HG03354 (cell line): ENCODE results near the gene FBXO41.

Source experiments
- ATAC-seq: cut with Tn5 transposase; IDR thresholded peaks from one replicate; pipeline ENCODE4 v1.9.1; 2021; ENCODE audit warnings: mild to moderate bottlenecking; ENCODE audit not compliant: unreplicated experiment, poor library complexity, severe bottlenecking

The FBXO41 gene, protein sequence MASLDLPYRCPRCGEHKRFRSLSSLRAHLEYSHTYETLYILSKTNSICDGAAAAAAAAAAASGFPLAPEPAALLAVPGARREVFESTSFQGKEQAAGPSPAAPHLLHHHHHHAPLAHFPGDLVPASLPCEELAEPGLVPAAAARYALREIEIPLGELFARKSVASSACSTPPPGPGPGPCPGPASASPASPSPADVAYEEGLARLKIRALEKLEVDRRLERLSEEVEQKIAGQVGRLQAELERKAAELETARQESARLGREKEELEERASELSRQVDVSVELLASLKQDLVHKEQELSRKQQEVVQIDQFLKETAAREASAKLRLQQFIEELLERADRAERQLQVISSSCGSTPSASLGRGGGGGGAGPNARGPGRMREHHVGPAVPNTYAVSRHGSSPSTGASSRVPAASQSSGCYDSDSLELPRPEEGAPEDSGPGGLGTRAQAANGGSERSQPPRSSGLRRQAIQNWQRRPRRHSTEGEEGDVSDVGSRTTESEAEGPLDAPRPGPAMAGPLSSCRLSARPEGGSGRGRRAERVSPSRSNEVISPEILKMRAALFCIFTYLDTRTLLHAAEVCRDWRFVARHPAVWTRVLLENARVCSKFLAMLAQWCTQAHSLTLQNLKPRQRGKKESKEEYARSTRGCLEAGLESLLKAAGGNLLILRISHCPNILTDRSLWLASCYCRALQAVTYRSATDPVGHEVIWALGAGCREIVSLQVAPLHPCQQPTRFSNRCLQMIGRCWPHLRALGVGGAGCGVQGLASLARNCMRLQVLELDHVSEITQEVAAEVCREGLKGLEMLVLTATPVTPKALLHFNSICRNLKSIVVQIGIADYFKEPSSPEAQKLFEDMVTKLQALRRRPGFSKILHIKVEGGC

DNA sequence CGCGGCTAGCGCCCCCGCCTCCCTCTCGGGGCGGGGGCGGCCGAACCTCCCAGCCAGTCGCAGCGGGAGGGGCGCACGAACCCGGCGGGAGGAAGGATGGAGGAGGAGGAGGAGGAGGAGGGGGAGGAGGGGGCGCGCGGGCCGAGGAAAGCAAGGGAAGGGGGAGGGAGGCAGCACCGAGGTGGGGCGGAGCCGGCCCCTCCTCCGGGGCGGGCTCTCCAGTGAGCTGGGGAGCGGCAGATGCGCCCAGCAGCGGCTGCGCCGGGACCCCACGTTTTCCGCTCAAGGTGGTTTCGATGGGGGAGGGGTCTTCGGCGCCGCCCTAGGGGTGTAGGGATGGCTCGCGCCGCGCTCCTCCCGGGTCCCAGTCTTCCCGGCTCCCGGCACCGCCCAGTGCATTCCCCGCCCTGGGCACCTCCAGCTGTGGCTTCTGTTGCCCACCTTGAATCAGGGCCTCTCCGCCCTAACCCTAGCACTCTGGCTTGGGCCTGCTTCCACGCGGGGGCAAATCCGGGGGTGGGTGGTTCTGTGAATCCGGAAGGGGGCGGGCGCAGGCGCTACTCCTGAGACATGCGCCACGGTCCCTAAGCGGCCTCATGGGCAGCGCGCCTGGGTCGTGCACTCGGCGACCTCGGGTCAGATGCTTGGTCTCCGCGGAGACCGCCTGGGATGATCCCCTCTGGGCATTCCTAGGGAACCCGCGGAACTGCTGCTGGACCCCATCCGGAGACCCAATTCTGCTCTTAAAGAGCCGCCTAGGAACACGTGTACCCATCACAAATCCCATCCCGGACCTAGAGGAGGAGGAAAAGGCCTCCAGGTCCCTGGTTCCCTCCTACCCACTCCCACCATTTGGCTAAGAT, at the start of gene FBXO41:
TSS of gene FBXO41 (minus strand) at position 183 of the 863 bp plus-strand sequence. CDS start 14,848 bp downstream, outside the sequence.
- ATAC-seq: peak; percentile 74

DNA sequence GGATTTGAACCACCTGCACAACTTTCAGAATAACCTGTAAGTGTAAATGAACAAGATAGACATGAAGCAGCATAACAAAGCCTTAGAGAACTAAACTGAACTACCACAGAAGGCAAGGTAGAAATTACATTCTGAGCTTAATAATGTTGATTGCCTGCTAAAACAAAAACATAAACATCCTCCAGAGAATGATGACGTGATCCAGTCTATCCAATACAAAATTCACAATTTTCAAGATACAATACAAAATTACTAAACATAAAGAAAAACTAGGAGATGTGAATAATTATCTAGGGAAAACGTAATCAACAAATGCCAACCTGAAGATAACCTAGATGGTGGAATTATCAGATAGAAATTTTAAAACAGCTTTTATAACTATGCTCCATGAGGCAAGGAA, 49.8 kb upstream of the FBXO41 start:
- no peak for ATAC-seq

DNA sequence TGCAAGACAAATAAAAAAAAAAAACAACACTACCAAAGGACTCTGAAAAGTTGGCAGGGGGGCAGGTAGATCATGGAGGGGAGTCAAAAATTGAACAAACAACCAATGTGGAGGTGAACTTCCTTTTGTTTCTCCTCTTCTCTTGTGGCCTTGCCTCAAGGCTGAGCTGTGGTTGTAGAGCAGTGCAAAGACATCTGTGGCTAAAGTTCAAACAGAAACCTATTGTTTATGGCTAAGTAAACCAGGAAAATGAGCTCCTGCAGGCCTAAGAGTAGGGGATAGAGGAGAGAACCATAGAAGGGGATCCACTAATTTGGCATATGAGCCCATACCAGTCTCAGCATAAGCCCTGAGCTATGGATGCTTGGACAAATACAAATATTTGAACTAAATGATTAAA, 49.3 kb upstream of the FBXO41 start:
- ATAC-seq: no peak

DNA sequence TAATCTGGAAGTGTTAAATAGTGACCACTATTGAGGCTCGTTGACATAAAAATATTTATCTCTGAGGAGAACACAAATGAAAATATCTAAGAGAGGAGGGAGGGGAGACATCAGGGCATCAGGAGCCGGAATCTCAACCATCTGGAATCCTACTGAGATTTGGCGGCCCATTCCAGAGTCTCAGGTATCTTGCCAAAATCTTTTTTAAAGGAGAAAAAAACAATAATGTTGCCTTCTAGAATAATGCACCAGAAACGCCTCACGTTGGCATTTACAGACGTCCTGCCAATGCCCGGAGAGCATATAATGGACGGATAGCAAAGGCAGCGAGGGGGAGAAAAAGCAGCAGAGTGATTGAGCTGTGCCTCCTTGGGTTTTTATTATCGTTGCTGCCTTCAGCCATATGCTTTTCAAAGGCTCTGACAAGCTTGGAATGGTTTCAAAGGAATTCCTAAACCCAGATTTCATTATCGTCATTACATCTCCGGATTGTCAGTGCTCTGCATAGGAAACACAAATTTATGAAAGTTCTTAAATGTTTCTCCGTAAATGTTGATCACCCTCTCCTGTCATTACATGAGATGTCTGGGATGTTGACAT, 39.9 kb upstream of the FBXO41 start:
- no peak for ATAC-seq

DNA sequence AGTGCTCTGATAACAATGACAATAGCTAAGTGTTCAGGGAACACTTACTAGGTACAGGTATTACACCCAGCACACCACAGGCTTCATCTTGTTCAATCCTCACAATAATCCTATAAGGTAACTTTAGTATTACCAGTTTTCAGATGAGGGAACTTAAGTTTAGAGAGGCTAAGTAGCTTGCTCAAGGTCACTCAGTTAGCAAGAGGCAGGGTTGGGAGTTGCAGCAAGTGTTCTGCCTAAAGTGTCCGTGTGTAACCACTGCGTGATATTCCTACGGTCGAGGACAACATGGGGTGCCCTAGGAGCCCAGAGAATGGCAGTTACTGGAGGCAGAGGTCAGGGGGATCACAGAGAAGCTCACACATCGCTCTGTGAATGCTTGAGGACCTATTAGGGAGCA, 39.3 kb upstream of the FBXO41 start:
- no peak for ATAC-seq

DNA sequence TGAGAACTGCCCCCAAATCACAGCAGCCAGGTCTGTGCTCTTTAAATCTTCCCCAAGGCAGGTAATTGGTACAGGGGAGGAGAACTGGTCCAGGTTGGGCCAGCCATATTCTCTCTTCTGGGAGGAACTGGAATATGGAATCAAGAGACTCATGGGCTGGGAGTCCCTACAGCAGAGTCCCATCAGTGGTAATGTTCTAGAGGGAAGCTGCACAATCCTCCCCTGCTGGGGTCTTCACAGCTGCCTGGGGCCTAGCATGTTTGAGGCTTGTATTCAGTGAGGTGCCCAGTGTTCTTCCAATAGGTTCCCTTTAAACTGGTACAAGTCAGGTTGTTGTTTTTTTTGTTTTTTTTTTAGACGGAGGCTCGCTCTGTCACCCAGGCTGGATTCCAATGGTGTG, 30.2 kb upstream of the FBXO41 start:
- ATAC-seq: no peak

DNA sequence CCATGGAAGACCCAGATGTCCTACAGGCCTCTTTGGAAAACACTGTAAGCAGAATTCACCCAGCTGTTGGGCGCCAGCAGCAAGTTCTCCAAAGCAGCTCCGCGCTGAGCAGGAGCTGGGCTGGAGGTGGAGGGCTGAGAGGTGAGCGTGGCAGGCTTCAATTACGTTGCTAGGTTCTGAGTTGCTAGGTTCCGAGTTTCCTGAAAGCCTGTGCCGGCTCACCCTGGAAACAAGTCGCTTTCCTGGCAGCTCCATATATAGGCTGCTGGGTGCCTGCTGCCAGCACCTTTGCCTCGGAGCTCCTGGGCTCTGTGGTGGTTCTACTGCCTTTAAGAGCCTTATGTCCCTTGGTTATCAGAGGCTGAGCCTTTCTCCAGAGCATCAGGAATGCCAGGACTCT, 23.4 kb upstream of the FBXO41 start:
- no peak for ATAC-seq

DNA sequence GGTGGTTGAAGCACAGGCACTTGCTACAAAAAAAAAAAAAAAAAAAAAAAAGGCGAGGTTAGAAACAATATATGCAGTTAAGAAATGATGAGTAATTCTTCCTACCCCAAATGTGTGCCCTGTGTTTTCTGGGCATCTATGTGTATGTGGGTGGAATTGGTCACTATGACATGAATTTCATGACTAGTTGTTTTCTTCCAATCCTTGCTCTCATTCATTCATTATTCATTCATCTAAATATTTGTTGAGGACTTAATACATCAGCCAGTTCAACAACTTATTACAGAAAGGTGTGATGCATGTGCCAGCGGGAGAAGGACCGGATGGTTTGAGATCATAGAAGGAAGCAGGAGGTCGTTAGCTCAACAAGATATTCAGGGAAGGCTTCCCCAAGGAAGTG, 17.4 kb upstream of the FBXO41 start:
- no peak for ATAC-seq

DNA sequence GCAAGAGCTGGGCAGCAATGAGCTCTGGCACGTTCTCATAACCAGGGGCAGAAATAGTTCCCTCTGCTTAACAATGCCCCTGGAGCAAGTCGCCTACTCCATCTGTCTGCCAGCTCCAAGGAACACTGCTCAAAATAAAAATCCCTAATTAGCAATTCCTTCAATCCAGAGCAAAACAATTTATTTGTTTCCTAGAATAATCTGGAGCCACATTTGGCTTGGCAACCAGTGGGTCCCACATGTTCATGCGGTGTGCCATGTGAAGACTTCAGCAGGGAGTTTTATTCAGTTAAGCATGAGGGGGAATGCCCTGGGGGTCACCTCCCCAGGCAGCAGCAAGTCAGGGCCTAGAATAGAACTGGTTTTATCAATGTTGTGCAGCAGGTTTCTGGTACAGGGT, 16.6 kb upstream of the FBXO41 start:
- ATAC-seq: no peak

DNA sequence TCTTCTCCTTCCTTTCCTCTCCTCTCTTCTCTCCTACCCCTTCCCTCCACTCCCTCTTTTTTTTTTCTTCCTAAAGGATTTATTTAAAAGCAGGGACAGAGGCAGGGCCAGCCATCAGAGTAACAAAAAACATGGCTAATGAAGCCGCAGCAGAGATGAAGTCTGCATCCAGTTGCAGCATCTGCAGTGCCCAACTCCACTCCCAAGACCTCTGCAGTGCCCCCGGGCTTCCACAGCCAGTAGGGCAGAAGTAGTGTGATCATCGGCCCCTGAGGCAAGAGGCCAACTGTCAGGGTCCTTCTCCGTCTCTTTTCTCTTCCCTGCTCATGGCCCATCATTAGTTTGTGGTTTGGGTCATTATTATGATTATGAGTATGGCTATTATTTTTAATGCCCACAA, 13.3 kb upstream of the FBXO41 start:
- no peak for ATAC-seq

DNA sequence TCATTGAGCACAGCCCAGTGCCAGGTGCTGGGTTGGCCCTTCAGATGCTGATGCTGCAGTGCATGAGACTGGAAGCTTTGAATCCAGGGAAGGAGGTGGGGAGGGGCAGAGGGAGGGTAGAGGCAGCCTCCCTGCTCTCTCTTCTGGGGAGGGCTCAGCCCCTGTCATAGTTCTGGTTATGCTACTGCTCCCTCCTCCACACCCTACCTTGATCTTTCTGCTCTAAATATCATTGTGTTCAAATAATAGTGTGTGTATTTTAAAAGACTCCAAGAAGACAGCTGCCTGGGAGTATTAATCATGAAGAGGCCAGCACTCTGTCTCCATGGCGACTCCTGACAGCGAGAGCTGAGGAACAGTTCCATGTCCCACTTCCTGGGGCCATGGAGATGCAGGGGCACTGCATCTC, 12.9 kb upstream of the FBXO41 start:
- ATAC-seq: no peak

DNA sequence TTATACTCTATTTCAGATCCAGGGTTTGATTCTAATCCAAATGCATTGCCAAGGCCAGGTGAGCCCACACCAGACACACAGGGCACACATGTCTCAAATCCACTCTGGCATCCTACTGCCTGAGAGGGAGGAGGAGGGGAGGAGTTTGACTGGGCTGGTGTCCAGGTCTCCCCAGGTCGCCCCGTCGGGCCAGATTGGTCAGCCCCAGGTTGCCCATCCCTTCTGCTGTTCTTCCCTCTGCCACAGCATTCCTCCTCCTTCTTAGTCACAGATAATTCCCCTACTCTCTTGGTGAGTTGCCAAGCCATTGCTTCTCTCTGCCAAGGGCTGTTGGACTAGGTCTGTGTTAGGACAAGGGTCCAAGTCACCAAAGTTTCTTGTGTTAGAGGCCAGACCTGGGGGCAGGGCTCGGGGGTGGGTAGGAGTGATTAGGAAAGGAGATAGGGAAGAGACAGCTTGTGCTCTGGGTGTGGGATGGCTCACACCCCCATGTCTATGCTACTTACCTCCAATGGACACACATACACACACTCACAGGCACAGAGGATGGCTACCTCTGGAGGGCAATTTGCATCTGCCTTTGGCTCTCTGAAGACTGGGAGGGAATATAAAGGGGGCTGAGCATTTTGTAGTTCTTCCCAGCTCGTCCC, 11.6 kb upstream of the FBXO41 start:
- no peak for ATAC-seq

DNA sequence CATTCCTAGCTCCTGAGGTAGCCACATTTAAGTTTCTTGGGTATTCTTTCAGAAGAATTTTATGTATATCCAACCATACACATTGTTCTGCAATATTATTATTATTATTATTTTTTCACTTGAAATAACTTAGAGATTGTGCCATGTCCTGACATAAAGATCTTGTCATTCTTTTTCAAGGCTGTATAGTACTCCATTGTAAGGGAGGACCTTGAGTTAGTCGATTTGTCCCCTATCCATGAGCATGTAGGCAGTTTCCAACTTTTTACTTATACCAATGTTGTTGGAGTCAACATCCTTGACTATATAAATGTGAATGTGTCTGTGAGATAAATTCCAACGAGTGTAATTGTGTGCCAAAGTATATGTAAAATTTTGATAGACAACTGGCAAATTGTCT, 10.0 kb upstream of the FBXO41 start:
- no peak for ATAC-seq

DNA sequence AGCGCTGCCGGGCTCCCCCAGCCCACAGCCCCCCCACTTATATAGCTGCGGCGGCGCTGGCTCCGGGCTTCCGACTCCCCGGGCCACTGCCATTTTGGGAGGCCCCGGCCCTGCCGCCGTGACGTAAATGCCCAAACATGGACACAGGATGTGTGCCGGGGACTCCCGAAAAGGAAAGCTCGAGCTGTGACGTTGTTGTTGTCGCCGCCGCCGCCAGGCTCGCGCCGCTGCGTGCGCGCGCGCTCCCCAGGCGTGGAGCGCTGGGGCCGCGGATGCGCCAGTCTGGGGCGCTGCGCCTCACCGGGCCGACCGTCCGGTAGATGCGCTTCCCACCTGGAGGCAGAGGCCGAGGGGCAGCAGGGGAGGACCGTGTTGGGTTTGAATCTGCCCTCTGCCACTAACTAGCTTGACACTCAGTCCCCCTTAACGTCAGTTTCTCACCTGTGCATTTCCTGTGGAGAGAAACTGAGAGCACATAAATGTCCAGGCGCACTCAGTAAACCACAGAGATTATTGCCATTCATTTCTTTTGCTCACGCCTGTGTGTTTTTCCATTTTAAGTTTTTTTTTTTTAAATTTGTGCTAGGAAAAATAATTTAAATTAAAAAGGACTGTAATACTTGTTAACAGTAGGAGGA, 9.4 kb upstream of the FBXO41 start, which contains the start of gene EGR4:
TSS of gene EGR4 (minus strand) at position 15 of the 638 bp plus-strand sequence. CDS start 231 bp downstream, outside the sequence.
- ATAC-seq: peak; percentile 90

DNA sequence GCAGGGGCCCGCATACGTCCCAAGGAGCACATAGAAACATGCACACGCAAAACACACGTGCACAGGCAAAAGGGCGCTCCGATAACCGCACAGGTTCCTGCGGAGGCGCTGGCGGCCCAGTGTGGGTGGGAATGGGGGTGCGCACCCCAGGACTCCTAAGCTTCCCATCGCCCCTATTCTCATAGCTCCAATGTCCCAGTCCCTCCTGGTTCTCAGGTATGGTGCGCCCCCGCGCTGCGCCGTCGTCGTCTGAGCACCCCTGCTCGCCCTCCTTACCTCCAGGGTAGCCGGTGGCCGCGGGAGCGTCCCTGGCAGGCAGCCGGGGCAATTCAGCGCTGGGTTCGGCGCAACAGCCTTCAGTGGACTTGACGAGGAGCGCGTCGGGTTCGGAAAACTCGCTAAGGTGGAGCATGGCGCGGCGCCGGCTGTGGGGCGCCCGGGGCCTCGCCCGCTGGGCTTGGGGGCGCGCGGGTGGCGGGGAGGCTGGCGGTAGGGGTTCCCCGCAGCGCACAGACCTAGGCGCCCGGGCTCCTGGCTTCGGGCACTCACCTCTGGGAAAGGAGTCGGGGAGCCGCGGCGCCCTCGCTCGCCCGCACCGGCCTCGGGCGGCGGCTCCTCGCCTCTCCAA, 8.7 kb upstream of the FBXO41 start:
- ATAC-seq: peak; percentile 7

DNA sequence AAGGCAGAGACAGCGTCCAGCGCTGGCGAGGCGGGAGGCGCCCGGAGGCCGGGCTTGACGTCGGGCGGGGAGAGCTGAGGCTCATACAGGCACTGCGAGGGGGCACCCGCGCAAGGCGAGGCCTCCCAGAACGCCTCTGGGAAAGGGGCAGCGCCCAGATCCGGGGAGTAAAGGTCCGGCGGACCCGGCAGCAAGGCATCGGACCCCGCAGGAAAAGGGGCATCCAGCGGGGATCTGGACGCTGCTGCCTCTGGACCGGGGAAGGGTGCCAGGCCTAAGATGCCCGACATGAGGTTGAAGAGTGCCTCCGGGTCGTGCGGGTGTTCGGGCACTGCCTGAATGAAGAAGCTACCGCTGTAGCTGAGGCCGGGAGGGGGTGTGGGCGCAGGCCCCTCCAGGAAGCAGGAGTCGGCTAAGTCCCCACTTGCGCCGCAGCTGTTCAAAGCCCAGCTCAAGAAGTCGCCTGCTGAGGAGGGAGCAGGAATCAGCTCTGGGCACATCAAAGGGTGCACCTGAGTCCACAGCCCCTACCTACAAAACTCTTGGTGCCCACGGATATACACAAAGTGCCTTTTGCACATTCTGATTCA, 8.1 kb upstream of the FBXO41 start:
- no peak for ATAC-seq

DNA sequence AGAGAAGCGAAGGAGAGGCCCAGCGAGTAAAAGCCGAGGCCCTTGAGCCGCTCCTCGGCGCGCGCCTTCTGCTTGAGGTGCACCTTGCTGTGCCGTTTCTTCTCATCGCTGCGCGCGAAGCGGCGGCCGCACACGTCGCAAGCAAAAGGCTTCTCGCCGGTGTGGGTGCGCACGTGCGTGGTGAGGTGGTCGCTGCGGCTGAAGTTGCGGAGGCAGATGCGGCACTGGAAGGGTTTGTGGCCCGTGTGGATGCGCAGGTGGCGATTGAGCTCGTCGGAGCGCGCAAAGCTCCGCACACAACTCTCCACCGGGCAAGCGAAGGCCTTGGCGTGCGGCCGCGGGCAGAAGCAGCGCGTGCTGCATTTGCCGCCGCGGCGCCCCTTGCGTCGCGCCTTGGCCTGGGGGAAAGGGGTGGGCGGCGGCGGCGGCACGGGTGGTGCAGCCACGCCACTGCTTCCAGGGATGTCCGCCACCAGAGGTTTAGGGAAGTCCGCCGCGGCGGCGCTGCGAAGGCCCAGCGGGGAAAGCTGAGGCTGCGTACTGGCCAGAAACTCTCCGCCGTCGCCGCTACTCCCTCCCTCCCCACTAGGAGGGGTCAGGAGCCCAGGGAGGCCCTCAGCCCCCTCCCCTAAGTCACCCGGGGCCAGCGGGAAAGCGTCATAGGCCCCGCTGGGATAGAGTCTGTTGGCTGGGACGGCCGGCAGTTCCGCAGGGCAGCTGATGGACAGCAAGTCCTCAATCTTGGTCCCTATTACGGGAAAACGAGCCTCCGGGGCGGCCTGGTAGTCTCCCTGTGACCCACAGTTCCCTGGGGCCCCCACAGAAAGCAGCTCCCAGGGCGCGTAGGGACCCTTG, 7.4 kb upstream of the FBXO41 start:
- ATAC-seq: no peak
